HG03135 (cell line): ENCODE measurements around the gene MCM9.

Source experiments
- ATAC-seq: cut with Tn5 transposase; IDR thresholded peaks from one replicate; pipeline ENCODE4 v1.9.1; 2021; ENCODE audit warnings: mild to moderate bottlenecking, moderate library complexity; ENCODE audit not compliant: unreplicated experiment

The MCM9 gene

DNA sequence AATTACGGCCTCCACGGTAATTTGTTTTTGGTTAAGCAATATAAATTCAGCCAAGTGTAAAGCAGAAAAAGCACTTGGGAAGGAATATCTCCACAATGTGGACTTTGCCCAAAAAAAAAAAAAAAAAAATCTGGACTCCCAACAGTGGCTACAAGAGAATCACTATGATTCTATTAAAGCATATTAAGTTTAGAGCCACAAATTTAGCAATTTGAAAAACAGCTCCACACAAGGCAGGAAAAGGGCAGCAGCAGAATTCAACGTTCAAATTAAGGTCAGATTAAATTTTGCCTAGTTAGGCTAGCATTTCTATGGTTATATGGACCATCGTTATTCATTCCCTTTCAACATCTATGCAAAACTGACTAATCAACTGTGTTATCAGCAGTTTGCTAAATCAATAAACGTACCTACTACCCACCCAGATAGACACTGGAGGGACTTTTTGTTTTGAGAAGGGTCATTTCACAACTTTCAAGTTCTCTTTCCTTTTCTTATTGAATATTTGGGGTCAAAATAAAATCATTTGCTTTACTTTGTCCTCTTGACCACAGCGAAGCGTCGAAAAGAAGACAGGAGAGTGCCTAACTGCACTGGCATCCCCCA is 1.0 kb downstream of the MCM9 start:
- ATAC-seq, result peak; percentile 2

DNA sequence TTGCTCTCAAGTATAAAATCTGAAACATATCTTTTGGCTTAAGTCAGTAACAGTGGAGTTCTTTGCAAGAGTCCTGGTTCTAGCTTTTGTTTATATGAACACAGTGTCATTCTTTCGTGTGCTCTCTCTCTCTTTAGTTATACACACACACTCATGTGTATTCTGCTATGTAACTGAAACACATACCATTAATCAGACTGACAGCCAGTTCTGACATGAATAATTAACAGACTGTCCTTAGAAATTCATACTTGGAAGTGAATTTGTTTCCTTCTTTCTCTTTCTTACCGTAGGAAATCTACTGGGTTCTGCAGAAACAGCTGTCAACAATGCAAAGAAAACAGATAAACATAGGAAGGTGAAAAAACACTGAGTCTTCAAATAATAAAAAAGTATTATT is 2.5 kb downstream of the MCM9 start:
- no peak for ATAC-seq

DNA sequence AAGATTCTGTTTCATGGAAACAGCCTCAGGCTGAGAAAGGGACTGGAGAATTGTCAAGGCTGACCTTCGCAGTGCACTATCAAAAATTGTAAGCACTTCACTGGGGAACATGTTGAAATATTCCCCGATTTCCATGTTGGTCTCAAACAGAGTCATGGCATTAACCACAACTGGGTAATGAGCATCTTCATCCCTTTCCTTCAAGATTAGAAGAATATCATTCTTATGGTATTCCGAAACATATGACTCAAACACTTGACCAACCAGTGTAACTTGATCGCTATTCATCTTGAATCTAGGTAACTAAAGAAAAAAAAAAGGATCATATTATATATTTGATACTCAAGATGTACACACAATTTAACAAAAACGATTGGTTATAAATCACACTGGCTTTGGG is 3.5 kb downstream of the MCM9 start:
- ATAC-seq, result no peak

DNA sequence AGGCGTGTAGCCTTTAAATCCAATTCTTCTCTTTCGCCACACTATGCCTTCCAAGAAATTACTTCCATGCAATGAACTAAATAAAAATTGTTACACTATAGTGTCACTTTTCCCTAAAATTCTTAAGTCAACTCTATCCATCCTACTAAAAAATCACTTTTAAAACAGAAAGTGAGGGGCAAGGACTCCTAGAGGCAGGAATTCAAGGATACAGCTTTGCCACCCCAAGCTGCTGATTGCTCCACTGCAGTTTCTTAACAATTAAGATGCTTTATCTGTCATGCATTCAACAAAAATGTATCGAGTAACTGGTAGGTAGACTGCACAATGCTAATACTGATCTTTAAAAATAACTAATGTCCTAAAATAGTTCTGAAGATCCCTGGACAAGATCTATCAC is 4.3 kb downstream of the MCM9 start:
- no peak for ATAC-seq

DNA sequence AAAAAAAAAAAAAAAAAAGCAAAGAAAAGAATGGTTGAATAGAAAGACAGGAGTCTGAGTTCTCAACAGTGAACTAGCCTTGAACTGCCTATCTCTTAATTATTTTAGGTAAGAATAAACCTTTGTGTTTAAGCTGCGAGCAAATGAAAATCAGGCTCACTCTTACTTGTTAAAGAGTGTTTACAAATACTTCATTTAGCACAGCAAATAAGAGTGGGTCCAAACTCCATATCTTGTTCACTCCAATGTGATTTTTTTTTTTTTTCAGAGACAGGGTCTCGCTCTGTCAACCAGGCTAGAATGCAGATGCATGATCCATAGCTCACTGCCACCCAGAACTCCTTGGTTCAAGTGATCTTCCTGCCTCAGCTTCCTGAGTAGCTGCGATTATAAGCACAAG is 11.9 kb downstream of the MCM9 start:
- ATAC-seq, result no peak

DNA sequence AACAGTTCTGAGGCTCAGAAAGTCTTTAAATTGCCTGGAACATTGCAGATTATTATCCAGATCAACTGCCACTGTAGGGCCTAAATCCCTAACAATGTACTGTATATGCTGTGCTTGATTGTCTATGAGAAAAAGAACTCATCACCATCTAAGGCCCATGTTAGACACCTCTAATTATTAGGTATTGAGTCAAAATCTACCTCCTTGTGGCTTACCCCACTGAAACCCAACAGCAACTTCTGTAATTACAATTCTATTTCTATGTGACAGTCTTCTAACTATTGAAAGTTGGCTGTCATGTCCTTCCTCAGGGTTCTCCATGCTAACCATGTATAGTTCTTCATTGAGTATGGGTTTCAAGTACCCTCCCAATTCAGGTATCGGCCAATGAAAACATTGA is 13.9 kb downstream of the MCM9 start:
- ATAC-seq, result no peak

DNA sequence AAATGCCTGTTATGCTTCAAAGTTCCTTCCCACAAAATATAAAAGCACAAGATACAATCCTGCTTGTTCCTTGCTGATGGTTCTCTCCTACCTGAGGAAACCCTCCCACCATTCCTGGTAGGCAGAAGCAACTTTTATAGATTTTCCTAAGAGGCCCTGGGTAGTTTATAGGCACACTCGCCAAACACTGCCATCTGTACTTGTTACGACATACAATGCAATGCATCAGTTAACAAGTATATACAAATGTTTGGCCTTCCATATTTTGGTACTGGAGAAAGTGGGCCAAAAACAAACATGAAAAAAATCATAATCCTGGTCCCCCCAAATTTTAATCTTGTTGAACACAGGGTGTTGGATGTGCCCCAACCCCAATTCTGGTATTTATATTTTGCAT is 16.6 kb downstream of the MCM9 start:
- no peak for ATAC-seq

DNA sequence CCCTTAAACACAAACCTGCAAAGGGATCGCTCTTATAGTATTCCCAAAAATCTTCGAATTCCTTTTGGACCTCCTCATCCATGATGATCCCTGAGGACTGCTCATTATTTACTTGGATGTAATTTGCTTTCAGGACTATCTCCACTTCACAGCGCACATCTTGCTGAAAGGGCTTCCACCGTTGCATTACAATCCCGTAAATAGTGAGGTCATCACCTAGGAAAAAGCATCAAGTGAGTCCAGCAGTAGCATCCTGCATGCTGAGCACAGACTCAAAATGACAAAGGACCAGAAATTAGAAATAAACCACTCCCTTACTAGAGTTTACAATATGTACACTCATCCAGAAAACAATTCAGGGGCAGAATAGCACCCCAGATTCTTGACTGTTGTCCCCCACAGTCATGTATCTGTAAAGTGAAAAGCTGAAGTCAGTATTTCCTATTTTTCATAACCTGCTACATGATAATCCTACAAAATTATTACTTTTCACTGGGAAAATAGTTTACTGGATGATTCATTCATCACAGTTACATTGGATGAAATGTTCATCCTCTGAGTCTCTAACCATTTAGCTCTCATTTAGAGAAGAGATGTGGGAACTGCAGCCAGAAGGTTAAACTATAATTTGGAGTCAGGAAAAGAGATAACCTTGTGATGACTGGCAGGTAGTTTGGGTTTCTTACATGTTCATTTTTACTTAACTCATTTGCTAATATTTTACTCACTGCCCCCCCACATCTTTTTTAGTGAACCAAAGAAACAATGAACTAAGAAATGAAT is 17.2 kb downstream of the MCM9 start:
- ATAC-seq, result no peak

DNA sequence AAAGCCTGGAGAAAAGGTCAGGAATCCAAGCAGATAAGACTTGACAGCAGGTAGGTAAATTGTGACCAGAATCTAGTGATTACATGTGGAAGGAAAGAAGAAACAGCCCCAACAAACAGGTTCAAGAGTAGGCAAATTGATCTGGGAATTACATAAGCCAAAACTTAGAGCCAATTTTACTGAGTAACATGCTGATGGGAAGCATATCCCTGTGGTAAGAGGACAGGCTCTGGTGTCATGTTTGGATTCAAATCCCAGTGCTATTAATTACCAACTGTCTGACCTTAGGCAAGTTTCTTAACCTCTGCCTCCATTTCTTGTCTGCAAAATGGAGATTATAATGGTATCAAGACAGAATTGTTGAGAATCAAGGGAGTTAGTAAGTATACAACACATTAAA is 20.4 kb downstream of the MCM9 start:
- no peak for ATAC-seq

DNA sequence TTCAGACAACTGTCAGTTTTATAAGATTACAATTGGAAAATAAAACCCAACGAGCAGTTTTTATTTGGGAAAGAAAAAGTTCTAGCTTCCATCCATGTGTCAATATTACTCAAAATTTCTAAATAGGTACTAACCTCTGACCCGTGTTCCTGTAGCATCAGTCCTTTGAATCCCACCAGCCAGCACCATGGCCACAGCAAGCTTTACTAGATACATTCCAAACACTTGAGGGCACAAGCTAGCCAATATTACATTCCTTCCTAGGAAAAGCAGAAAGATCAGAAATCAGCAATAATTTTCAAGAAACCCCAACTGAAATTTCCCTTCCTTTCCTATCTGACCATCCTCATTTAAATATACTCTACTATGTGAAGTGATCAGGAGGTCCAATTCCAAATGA is 21.8 kb downstream of the MCM9 start:
- no peak for ATAC-seq

DNA sequence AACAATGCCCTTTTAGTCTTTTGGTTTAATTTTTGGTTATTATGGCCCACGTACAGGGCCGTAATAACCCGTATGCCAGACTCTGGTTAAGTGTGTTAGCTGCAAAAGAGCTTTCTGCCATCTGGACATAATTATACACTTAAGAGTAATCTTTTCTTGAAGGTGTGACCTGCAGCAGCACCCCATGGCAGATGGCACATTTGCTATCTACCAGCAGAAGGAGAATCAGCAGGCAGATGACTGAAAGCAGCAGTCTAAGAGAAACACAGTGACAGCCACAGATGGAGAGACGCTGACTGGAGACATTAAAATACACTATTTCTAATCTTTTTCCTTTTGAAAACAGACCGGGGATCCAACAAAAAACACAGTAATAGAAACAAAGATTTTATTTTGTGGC is 22.3 kb downstream of the MCM9 start:
- ATAC-seq, result no peak

DNA sequence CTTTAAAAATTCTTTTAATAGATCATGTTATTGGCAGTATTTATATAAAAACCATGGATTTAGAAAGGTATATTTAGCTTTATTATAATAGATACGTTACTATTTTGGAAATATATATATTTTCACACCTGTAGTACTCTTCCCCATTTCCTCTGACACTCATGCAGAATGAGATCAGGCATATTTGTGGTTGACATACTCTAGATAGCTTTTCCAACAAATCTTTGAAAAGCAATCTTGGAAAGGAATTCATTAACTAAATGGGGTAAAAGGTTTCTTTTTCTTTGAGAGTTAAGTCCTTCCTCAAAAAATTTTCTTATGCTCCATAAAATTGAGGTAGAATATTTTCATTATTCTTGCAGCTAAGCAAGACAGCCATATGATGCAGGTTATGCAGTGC is 26.5 kb downstream of the MCM9 start:
- ATAC-seq, result no peak

DNA sequence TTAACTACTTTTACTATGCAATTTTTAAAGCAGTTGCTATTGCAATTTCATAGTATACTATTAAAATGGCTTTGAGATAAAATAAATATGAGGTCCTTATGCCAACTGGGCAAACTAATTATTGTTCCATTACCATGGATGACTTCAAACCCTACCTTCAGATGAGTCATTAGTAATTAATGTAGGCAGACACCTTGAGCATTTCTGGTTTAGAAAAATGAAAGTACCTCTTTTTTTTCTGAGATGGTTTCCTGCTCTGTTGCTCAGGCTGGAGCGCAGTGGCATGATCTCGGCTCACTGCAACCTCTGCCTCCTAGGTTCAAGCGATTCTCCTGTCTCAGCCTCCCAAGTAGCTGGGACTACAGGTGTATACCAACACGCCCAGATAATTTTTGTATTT is 29.1 kb downstream of the MCM9 start:
- ATAC-seq, result no peak

DNA sequence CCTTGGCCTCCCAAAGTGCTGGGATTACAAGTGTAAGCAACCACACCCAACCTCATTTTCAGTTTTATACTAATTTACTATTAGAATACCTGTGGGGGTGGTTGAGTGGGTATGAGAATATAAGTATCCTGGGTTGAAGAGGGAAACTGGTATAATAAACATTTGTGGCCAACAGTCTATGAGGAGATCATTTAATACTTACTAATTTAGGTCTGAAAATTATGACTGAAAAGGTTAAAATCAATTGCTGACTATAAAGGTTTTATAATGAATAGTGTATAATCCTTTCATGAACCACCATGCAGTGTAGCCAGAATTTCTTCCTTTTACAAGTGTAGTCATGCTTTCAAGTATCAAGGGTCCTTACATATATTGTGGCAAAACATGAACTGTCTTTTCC is 29.9 kb downstream of the MCM9 start:
- no peak for ATAC-seq

DNA sequence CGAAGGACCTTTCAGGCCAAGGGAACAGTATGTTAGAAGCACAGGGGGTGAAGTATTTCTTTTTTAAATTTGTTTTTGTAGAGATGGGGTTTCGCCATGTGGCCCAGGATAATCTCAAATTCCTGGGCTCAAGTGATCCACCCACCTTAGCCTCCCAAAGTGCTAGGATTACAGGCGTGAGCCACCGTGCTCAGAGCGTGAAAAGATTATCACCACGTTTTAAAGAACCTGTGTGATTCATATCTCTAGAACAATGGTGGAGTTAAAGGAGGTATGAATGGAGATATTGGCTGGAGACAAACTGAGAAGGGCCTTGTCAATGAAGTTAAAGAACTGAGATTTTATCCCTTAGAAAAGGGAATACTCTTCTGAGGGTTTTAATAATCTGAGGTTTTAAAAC is 31.3 kb downstream of the MCM9 start:
- no peak for ATAC-seq

DNA sequence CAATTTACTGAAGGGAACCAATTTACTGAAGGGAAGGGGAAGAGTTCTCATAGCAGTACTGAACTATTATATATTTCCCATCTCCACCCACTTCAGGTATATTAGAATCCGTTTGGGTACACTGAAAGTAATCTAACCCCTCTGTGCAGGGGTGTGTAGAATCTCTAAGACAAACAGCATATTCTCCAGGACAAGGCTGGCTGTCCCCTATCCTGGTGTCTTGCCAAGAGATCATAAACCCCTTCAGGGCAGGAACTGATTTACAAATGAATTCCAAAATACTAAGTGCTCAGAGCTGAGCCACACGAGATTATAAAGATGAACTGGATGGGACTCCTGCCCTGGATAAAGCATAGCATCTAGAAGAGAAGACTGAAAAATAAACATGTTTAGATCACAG is 31.8 kb downstream of the MCM9 start:
- ATAC-seq, result no peak

DNA sequence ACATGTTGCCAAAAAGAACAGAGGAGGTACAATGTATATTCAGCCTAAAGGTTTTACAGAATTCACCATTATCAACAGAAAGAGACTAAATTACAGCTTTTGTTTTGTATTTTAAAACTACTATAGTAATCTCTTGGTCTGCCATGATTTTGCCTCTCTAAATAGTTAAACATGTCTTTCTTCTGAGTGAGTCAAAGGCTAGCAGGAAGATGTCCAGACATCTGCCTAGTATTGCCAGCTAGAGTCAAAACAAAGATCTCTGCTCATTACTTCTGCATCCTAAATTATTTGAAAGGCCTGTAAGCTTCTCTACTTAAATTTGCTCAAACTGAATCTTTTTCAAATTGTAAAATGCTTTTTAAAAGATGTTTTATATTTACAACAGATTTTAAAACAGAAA is 32.2 kb downstream of the MCM9 start:
- no peak for ATAC-seq

DNA sequence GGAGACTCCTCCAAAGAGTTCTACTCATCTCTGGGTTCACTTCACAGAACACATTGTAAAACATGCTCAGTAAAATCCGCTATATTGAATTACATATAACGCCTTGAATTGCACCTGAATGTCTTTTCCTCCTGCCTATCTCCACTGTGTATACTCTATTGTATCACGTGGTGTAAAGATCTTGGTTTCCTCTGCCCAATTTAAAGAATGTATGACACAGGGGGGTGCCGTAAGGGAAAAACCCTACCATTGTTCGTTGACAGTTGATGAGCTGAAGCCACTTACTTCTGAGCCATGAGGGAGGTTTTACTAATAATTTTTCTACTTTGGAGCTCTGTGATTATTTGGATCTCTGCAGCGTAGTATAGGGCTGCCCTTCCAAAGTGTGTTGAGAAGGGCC is 35.0 kb downstream of the MCM9 start:
- ATAC-seq, result no peak

DNA sequence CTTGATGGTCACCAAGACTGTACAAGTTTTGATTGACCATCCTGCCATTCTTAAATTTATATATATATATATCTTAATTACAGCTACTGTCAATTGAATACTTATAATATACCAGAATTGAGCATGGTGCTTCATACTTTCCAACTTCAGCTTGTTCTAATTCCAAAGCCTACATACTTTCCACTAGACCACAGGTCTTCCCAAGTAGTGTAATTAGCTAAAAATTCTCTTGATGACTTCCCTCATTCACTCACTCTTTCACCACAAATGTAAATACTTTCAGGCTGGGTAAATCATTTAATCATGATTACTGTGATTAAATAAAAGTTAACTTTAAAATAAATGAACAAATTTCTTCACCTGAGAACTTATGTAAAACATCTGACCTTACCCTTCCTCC is 37.6 kb downstream of the MCM9 start:
- ATAC-seq, result no peak

DNA sequence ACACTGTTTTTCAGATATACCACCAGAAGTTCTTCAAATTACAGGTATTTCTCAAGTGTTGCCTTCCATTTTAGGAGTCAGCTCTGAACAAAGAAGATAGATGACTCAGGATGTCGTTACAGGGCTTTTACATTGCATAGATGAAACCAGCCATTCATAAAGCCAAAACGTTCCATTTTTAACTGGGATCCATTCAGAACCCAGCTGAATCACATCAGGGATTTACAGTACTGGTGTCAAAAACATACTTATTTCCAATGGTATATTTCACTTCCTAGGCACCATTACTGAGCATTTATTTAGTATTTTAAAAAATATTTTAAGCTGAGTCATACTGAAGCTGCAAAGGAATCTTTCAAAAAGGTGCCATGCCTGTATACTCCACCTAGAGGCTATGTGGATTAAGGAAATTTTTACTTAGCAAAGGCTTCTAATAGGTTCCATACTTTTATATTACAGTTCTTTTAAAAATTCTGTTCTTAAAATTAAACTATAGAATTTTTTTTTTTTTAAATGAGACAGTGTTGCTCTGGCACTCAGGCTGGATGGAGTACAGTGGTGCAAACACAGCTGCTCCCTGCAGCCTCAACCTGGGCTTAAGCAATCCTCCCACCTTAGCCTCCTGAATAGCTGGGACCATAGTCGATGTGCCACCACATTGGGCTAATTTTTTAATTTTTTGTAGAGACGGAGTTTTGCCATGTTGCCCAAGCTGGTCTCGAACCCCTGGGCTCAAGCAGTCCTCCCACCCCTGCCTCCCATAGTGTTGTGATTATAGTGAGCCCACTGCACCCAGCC is 38.4 kb downstream of the MCM9 start:
- no peak for ATAC-seq

DNA sequence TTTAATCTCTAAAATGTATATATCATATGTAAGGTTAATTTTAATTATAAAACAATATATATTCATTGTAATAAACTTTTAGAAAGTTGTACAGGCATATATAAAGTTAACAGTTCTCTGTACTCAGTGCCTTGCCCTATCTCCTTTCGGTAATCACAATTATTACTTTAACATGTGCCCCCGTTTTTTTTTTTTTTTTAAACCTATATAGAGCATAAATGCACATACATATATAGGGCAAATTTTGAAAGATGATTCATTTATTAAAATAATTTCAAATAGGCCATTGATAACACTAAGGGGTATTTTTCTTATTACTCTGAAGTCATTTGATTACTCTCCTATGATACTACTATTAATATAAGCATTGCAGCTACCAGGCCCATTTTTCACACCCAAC is 39.1 kb downstream of the MCM9 start:
- ATAC-seq, result no peak

DNA sequence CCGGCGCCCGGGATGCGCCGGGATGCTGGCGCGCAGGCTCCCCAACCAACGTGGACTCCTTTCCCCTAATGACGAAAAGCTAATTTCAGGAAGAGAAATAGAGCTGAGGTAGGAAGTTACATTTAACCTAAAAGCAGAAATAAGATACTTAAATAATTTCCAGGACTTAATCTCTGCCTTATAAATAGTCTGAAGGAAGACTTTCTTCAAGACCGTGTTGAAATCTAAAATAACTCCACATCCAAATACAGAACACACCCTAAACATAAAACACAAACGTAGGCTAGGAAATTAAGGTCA is 39.7 kb downstream of the MCM9 start:
- no peak for ATAC-seq
